B cell (primary cell): Measurements from ENCODE around the gene ZNF598. TPM values are rescaled to one million over a fixed set of nuclear protein-coding genes. Genes with fewer than 3 reads are reported as not detected.
A peak's percentile ranks its signal among the peaks of the same experiment; 100 is the strongest.

Experiments used
- ATAC-seq: fragments of 200-7000 bp; cut with Tn5 transposase; one replicate; pipeline ENCODE4 v1.10.0; 2021; ENCODE audit warnings: low read depth, mild to moderate bottlenecking, moderate number of reproducible peaks, moderate library complexity
- CTCF ChIA-PET: fragments of 350-600 bp; sonication (Branson Sonifier 250); formaldehyde crosslinking; loops from one replicate; lab custom pipeline; 2021; ENCODE audit warnings: antibody characterized with exemption, inconsistent platforms; lab: Charles Lee
- POLR2A ChIA-PET: fragments of 350-600 bp; sonication (Branson Sonifier 250); formaldehyde crosslinking; loops from one replicate; lab custom pipeline; 2021; ENCODE audit warnings: antibody characterized with exemption; lab: Charles Lee
- DNase-seq: peaks from one replicate; pipeline ENCODE4 v3.0.0; 2013
- H2AFZ ChIP-seq: 2 replicates; pipeline ENCODE4 v1.6.1; 2012; ENCODE audit warnings: mild to moderate bottlenecking, low read depth, low read length; ENCODE audit not compliant: insufficient read depth, poor library complexity, severe bottlenecking
- H3K27ac ChIP-seq, 2 donors: 1 replicate in 1 of 2; 2 replicates in 1 of 2; pipeline ENCODE4 v1.5.1; 2012 to 2013; ENCODE audit warnings: low read length in 2 of 2, mild to moderate bottlenecking in 2 of 2, moderate library complexity in 1 of 2
- H3K27me3 ChIP-seq, 4 experiments: fragments of 200-600 bp in 1 of 4; sonication (generic) in 1 of 4; replicated peaks in 1 of 4; 1 replicate in 2 of 4; 2 replicates in 2 of 4; pipeline versions ENCODE4 v1.6.1 to v1.7.0; 2013 to 2016; ENCODE audit warnings: low read length in 3 of 4, mild to moderate bottlenecking in 2 of 4, mixed read lengths in 1 of 4, moderate library complexity in 1 of 4; ENCODE audit not compliant: insufficient read depth in 4 of 4, control insufficient read depth in 3 of 4; ENCODE audit errors: control extremely low read depth in 1 of 4
- H3K36me3 ChIP-seq, 2 experiments: replicated peaks in 1 of 2; 1 replicate in 1 of 2; 2 replicates in 1 of 2; pipeline versions ENCODE4 v1.6.1 to v1.7.1; 2013; ENCODE audit warnings: low read length in 1 of 2; ENCODE audit not compliant: insufficient read depth in 2 of 2, control insufficient read depth in 1 of 2; ENCODE audit errors: control extremely low read depth in 1 of 2, extremely low read depth in 1 of 2
- H3K4me1 ChIP-seq, 2 donors: fragments of 200-600 bp in 1 of 2; sonication (generic) in 1 of 2; 1 replicate in 1 of 2; 2 replicates in 1 of 2; pipeline versions ENCODE4 v1.5.1 to v1.6.1; 2013 to 2017; ENCODE audit warnings: low read length in 2 of 2; ENCODE audit not compliant: control insufficient read depth in 2 of 2, insufficient read depth in 2 of 2
- H3K4me2 ChIP-seq: replicated peaks from 2 replicates; pipeline ENCODE3; 2012; ENCODE audit warnings: mild to moderate bottlenecking, low read depth, low read length; ENCODE audit not compliant: poor library complexity, severe bottlenecking
- H3K4me3 ChIP-seq, 5 experiments: fragments of 200-600 bp in 1 of 5; sonication (generic) in 1 of 5; 1 replicate in 3 of 5; 2 replicates in 2 of 5; pipeline versions ENCODE4 v1.5.1 to v1.7.0; 2011 to 2016; ENCODE audit warnings: low read length in 4 of 5, mild to moderate bottlenecking in 4 of 5, low read depth in 2 of 5, control low read depth in 1 of 5, moderate library complexity in 1 of 5; ENCODE audit not compliant: insufficient read depth in 1 of 5; ENCODE audit errors: control extremely low read depth in 1 of 5, extremely low read depth in 1 of 5
- H3K79me2 ChIP-seq: fragments of 200-600 bp; sonication (generic); one replicate; pipeline ENCODE4 v1.6.0; 2016; ENCODE audit warnings: low read length; ENCODE audit not compliant: control insufficient read depth, insufficient read depth
- H3K9ac ChIP-seq: fragments of 200-600 bp; sonication (generic); 2 replicates; pipeline ENCODE4 v1.6.1; 2017; ENCODE audit warnings: mild to moderate bottlenecking, low read length, moderate library complexity
- H3K9me3 ChIP-seq, 3 donors: one replicate each; pipeline versions ENCODE4 v1.6.1 to v1.7.1; 2013; ENCODE audit warnings: low read length in 2 of 3; ENCODE audit not compliant: control insufficient read depth in 2 of 3, insufficient read depth in 1 of 3; ENCODE audit errors: control extremely low read depth in 1 of 3
- H4K20me1 ChIP-seq: 2 replicates; pipeline ENCODE4 v1.6.0; 2012; ENCODE audit warnings: mild to moderate bottlenecking, low read length; ENCODE audit not compliant: insufficient read depth, control insufficient read depth, poor library complexity, severe bottlenecking
- H3K27ac Mint-ChIP-seq: one replicate; pipeline ENCODE4 v1.8.0; 2021; ENCODE audit warnings: mixed read lengths
- H3K27me3 Mint-ChIP-seq: one replicate; pipeline ENCODE4 v1.8.0; 2021; ENCODE audit warnings: mixed read lengths
- H3K4me1 Mint-ChIP-seq: one replicate; pipeline ENCODE4 v1.8.0; 2021; ENCODE audit warnings: mixed read lengths
- H3K4me3 Mint-ChIP-seq: one replicate; pipeline ENCODE4 v1.8.0; 2021; ENCODE audit warnings: mixed read lengths
- H3K9me3 Mint-ChIP-seq: one replicate; pipeline ENCODE4 v1.8.0; 2022; ENCODE audit warnings: mixed read lengths; ENCODE audit not compliant: insufficient read depth
- CTCF ChIP-seq: fragments of 200-600 bp; IDR thresholded peaks from one replicate; pipeline ENCODE4 v1.8.0; 2022; ENCODE audit warnings: antibody characterized with exemption, mild to moderate bottlenecking
- EZH2 ChIP-seq: IDR thresholded peaks from 2 replicates; pipeline ENCODE4 v1.6.1; 2012; ENCODE audit warnings: borderline replicate concordance, low read depth, mild to moderate bottlenecking, moderate library complexity, low read length; ENCODE audit not compliant: insufficient read depth, poor library complexity, severe bottlenecking
- WGBS: methylation state at CpG from one replicate; pipeline ENCODE4 v1.1.5; 2013; ENCODE audit warnings: missing lambda C conversion rate; ENCODE audit not compliant: insufficient coverage; 5-methylcytosine and 5-hydroxymethylcytosine counted together
- intact Hi-C: fragments of 100-400 bp; cut with micrococcal nuclease; formaldehyde crosslinking; loops from one replicate; pipeline ENCODE4 v1.10.0; 2022
- polyA plus RNA-seq: library from polyadenylated mRNA; depleted of rRNA; stranded (reverse); fragments of >200 nt; gene quantifications from 2 replicates; pipeline ENCODE4 v1.2.3, GENCODE V29; 2012
- total RNA-seq, 2 donors: library from RNA; stranded (reverse); fragments of 120-200 nt in 1 of 2; gene quantifications; 1 replicate in 1 of 2; 2 replicates in 1 of 2; pipeline versions ENCODE4 v1.2.3 to v1.2.4, GENCODE V29; 2013 to 2022

ZNF598 gene
- total and polyA plus RNA-seq, 2 donors (not counting 1 experiment from before 2014, with no cell fraction given): 49.5 to 61.5 TPM

- Mint-ChIP-seq H3K9me3 (no peaks in the 10 kb centered on the region), H3K4me1 (peaks cover 18% of the 10 kb centered on the region), H3K27ac (peak overlapping the region; percentile 53), H3K27me3 (peaks cover 13% of the 10 kb centered on the region), H3K4me3 (peak overlapping the region; percentile 85)
- Histone ChIP-seq H3K79me2 (no peaks in the 10 kb centered on the region), H3K4me2 (peak overlapping the region; percentile 94), H3K4me3 (peak overlapping the region in 3 of 5 experiments; percentile 37 to 48 (median 44)), H3K36me3 (no peaks in the 10 kb centered on the region), H3K9me3 (peaks cover 0 to 12% (median 0%) of the 10 kb centered on the region in 3 donors), H4K20me1 (no peaks in the 10 kb centered on the region), H2AFZ (peak overlapping the region; percentile 69), H3K4me1 (peaks cover 24 to 26% of the 10 kb centered on the region in 2 donors), H3K9ac (peak overlapping the region; percentile 52), H3K27me3 (peaks cover 0 to 40% (median 16%) of the 10 kb centered on the region in 4 experiments), H3K27ac (no peak overlapping the region)
- CTCF ChIA-PET: interaction anchor here (0.9 to 2.2 kb wide), 5 partner anchors 11 to 128 kb away, joined by 3 to 9 read pairs (median 6); partner anchors contain the start of genes NTHL1, TRAF7 and TSC2
- ATAC-seq (no peak), DNase-seq (peak; percentile 60)
- TF ChIP-seq CTCF: no peak
- no peak for TF ChIP-seq EZH2
- 9% methylated on average over 73 of the region's 76 CpGs for WGBS
- intact Hi-C loops: loop anchor here (10.0 kb wide), 2 partner anchors 227 to 477 kb away; partner anchors contain the start of gene ECI1
- POLR2A ChIA-PET: interaction anchor here (0.6 kb wide), 2 partner anchors 415 to 721 kb away, joined by 4 to 6 read pairs; partner anchors contain the start of genes CRAMP1 and IFT140
These were observed 17.7 kb upstream of the ZNF598 start for GRCh38 chr16:2027024-2028010.
